Fibroblast of skin of left quadriceps (primary cell): ENCODE measurements around the gene BBX.
"Not testable (repeated sequence)": the region's sequence is repeated elsewhere in the genome, so short reads cannot be mapped to it uniquely, and the experiment has no call there.

Experiments used
- DNase-seq, 2 experiments: peaks; one replicate each; pipeline ENCODE4 v3.0.0-alpha.2; 2013; ENCODE audit warnings: low read depth in 2 of 2

Gene BBX

DNA sequence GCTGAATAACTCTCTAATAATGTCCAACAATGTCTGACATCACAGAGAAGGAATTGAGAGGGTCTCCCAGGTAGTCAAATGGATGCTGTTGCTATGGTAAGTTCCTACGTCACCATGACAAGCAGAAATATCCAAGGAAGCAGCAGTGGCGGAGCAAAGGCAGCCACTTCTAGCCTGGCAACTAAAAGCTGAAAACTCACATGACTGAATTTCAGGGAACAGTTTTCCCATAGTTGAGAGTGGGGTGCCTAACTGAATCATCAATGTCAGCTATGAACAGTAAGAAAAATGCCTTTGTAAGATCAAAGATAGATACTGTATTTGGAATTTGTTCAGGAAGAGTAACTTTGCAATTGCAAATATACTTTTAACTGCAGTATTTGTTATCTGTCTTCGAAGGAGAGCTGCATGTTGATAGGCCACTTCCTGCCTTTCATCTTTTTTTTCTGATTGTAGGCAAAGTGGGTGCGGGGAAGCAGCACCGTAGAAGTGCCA lies 161.7 kb downstream of the BBX start:
- DNase-seq, result no peak

DNA sequence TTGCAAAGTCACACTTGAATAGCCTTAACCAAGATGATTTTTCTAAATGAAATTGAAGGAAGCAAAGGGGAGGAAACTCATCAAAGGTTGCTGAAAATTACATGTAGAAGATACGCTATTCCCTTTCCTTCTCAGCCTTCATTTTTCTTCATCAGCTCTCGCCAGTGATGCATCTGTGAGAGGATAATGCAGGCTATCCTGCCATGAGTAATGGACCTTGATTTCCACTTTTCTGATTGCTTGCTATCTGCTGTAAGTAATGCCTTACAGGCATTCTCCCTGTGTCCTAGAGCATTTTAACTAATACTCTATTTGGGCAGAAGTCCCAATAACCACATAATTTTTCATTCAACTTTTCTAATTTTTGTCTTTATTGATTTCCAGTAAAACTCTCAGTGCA lies 162.6 kb downstream of the BBX start:
- no peak for DNase-seq

DNA sequence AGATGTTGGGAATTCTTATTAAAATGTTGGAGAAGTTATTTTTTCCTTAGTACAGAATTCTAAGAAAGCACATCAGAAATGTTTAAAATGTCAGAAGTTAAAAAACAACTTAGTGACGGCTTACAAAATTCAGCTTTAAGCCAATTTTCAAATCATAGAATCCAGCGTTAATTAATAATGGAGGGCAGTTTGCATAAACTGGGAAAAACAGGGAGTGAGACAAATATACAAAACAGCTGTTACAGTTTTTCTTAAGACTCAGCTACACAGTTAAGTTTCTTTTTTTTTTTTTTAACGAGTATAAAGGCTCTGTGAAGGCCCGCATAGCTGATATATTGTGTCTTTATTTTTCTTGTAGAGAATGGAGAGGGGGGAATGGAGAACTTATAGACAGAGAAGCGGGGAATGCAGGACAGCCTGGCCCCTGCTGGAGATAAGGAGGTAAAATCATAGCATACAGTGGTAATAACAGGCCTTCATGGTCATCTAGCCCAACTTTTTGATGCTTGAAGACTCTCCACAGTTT lies 164.4 kb downstream of the BBX start:
- DNase-seq, result no peak

DNA sequence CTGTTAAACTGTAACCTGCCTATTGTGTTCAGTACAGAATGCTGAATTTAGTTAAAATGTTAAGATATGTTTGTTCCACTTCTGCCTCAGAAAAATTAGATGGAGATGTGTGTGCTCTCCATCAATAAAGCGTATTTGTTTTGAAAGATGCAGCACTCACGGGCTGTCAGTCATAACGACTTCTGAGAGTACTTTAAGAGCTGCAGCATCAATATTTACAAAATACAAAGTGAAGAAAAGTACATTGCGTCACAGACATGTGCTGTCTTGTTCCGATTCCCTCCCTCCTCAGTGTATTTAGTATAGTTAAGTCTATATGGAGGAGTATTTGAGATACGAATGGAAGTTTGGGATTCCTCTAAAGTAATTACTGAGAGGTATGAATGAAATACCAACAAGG lies 166.6 kb downstream of the BBX start:
- DNase-seq, result no peak

DNA sequence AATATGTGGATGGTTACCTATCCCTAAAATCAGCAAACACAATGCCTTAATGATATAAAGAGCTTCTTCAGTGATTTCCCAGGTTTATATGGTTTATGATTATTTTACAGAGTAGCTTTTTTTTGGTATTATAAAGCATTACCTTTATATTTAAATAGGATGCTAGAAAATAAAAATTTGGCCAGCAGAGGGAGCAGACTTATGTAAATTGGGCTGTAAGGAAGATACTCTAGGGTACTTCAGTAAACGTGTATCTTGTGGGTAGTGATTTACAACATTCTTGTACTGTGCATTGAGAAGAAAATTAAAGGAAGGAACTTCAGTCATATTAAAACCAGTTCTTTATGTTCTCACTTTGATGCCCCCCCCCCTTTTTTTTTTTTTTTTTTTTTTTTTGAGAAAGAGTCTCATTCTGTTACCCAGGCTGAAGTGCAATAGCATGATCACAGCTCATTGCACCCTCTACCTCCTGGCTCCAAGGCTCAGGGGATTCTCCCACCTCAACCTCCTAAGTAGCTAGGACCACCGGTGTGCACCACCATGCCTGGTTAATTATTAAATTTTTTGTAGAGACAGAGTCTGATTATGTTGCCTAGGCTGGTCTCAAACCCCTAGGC lies 167.9 kb downstream of the BBX start:
- DNase-seq, result peak in 1 of 2 experiments; percentile 34

DNA sequence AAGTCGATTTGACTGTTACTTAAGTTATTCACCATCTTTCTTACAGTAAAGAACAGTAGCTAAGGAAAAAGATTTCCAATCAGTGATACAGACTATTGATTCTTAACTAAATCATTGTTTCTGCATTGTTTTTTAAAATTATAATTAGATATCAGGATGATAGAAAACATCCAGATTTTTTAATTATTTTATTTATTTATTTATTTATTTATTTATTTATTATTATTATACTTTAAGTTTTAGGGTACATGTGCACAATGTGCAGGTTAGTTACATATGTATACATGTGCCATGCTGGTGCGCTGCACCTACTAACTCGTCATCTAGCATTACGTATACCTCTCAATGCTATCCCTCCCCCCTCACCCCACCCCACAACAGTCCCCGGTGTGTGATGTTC lies 169.2 kb downstream of the BBX start:
- DNase-seq, result not testable (repeated sequence)

DNA sequence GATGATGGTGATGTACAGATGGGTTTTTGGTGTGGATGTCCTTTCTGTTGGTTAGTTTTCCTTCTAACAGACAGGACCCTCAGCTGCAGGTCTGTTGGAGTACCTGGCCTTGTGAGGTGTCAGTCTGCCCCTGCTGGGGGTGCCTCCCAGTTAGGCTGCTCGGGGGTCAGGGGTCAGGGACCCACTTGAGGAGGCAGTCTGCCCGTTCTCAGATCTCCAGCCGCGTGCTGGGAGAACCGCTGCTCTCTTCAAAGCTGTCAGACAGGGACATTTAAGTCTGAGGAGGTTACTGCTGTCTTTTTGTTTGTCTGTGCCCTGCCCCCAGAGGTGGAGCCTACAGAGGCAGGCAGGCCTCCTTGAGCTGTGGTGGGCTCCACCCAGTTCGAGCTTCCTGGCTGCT lies 174.6 kb downstream of the BBX start:
- not testable (repeated sequence) for DNase-seq

DNA sequence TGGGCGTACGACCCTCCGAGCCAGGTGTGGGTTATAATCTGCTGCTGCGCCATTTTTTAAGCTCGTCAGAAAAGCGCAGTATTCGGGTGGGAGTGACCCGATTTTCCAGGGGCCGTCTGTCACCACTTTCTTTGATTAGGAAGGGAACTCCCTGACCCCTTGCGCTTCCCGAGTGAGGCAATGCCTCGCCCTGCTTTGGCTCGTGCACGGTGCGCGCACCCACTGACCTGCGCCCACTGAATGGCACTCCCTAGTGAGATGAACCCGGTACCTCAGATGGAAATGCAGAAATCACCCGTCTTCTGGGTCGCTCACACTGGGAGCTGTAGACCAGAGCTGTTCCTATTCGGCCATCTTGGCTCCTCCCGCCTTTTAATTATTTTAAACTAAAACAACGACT lies 175.1 kb downstream of the BBX start:
- not testable (repeated sequence) for DNase-seq

DNA sequence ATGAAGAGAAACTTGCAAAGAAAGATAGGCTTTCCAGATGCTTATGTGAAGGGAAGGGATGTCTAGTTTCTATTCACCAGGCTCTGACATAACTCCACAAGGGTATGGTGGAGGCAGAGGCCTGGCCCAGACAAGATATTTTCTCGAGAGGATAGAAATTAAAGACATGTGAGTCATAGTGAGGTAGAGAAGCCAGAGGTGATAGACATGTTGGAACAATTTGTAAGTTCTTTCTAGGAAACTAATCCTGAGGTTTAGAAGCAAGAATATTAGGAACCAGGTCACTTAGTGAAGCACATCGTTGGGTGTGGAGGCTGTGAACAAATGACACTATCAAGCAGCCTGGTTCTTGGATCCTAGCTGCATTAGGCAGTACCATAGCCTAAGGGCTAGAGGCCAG lies 176.9 kb downstream of the BBX start:
- no peak for DNase-seq

DNA sequence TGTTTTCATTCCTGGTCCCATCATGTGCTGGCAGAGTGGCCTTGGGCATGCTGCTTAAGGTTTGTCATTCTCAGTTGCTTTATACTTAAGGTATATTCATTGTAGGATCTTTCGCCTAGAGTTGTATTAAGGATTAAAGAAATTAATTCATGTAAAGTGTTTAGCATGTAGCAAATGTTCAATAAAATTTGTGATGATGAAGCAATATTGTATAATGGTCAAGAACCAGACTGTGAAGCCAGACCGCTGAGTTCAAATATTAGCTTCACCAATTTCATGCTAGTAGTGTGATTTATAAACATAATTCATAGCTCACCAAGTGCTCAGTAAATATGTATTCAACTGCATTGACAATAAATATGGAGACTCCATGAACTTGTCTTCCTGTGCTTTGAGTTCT lies 178.5 kb downstream of the BBX start:
- DNase-seq, result no peak

DNA sequence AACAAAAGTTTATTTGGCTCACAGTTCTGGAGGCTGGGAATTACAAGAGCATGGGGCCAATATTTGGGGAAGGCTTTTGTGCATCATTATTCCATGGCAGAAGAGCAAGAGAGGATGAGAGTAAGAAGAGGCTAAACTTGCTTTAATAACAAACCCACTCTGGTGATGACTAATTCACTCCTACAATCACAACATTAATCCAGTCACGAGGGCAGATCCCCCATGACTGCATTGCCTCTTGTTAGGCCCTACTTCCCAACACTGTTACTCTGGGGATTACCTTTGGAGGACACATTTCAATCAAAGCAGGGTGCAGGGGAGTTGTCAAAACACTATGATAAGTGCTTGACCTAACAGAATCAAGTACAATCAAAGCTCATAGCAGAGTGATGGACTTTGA lies 181.7 kb downstream of the BBX start:
- DNase-seq, result no peak

DNA sequence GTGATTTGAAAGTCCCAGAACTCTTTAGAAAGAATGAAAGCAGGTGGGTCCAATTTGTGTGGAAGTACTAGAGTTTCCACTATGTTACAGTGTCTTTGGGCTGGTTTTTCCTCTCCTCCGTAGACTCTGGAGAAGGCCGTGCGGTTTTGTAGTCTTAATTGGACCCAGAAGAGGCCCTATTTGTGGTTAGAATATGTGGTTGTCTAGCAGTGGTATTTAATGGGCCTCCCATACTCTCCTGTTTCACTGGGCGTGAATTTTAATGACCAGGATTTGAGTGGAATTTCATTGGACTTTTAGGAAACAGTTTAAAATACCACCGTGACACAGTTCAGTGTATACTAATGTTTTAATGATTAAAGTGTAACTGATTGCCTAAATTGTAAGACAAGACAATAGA lies 182.3 kb downstream of the BBX start:
- DNase-seq, result peak; percentile 77 to 80

DNA sequence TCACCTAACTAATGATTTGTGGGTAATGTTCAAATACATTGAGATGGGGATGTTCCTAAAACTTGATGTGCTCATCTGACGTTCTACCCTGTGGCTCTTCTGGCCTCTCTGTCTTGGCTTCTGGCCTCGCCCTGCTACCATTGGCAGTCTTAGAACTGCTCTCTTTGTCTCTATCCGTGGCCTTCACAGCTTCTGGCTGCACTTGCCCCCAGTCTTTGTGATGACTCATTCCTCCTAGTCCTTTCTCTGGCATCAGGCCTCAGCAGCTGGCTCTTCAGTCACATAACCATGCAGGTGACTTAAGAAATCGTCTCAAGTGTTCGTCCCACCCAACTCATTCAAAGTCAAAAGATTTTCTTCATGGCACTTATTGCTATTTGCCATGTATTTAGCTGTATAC lies 188.1 kb downstream of the BBX start:
- DNase-seq, result no peak

DNA sequence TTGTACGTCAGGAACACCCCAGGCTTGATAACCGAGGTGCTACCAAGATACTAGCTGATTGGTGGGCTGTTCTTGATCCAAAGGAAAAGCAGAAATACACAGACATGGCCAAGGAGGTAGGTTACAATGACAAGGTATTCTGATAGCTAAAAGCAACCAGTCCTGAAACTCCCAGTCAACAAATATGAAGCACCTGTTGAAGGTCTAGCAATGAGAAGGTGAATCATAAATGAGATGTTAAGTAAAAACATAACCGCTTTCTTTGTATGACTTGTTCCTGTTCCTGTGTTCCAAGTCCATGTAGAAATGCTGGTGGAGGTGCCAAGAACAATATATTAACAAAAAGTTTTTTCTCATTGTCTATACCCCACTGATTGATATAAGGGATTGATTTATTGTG lies 194.0 kb downstream of the BBX start:
- DNase-seq, result no peak

DNA sequence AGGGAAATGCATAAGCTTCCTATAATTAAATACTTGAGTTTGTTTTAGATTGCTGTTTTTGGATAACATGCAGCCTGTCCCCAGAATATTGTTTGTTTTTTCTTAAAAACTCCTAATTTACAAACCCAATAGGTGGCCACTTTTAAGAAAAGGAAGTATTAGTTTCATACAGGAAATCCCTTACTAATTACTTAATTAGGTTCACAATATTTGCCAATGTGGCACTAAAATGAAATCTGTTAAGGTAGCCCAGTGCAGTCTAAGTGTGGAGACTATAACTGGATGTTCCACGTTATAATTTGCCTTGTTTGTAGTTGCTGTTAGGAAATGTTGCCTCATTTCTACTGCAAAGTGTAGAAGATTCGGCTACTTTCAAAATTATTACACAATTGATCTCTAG lies 195.8 kb downstream of the BBX start:
- DNase-seq, result no peak

DNA sequence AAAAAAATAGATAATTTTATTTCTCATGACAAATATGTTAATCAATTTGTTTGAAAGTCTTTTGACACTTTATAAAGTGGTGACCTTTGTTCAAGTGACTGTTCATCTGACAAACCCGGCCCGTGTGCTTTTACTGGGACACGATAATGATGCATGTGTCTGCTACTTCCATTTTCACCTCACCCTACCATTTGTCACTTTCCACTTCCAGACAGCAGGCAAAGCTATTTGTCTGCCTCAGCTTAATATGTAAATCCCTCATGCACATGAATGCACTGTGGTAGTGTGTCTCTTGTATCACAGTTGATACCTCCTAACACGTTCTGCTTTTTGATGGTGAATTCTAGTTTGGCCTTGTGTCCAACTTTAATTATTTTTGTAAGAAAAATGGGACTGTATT lies 204.3 kb downstream of the BBX start:
- DNase-seq, result no peak

DNA sequence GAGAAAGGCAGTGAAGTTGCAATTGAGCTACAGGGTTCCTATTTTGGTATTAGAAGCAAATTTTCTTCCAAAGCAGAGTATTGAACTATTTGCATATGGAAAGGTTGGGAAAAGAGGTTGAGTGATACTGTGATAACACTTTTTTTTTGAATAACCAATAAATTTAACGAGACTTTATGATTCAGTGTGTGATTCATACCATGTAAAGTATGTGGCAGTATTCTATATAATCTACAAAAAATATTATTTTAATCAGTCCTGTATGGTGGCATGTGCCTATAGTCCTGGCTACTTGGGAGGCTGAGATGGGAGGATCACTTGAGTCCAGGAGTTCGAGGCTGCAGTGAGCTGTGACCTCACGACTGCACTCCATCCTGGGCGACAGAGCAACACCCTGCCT lies 206.9 kb downstream of the BBX start:
- DNase-seq, result no peak

DNA sequence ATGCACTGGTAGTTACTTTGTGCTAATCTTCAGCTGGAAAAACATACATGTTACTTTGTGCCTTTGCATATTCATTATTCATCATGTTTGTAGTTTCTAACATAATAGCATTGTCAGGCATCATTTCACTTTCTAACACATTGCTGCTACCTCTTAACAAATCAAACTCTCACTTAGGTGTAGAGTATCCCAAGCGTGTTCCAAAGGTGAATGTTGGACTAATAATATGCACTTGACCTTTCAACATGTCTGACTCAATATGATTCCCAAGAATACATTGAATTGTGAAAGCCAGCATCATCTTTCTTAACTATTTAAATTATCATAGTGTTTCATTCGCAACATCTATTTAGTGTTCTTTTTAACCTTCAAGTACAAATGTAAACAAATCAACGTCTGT lies 211.6 kb downstream of the BBX start:
- DNase-seq, result no peak

DNA sequence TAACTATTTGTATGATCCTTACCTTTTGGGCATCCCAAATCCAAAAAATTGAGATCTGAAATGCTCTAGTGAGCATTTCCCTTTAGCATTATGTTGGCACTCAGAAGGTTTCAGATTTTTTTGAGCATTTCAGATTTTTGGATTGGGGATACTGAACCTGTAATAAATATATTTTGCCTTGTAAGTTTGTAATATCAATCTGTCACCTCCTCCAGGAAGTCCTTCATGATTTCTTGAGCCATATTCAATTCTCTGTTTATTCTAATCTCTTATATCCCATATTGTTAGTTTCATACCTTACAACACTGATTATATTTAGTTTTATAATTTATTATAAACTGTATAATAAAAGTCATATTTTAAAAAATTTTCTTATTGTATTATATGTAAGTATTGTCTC lies 215.2 kb downstream of the BBX start:
- DNase-seq, result no peak

DNA sequence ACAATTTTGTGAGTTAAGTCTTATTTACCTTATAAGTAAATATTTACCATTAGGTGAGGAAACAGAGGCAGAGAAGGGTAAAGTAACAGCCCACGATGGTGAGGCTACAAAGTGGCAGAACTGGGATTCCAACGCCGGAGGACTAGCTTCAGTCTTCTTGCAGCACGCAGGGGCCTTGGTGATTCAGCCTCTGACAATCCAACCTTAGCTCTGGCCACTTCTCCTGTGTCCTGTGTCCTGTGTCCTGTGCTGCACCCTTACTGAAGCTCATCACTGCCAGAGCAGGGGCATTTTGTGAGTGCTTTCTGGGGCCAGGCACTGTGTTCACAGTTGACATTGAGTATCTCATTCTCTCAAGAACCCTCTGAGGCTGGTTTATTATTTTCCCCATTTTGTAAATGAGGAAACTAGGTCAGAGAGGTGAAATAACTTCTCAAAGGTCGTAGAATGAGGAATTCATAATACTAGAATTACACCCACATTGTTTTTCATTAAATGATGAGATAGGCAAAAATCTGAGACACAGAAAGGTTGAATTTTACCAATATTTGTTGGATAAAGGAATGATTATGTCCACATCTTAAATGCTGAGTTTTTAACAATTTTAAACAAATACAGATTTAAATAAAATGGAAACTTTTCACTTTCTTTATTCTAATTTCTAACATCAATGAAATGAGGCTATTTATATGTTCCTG lies 215.9 kb downstream of the BBX start:
- DNase-seq, result no peak

DNA sequence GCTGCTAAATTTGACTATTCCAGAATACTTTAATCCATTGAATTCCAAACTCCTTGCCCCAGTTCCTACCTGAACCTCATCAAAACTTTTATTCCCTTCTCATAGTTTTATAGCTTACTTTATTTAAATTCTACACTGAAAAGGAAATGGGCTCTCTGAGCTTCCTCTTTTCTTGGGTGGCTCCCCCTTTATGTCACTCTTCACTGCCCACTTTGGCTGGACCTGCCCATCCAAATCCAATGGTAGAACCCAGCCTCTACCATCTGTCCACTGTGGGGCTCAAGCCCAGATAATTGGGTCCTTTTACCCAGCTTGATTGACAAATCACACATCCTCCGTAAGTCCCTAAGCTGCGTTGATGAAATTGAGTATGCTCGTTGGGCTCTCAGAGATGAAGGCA lies 216.5 kb downstream of the BBX start:
- no peak for DNase-seq

DNA sequence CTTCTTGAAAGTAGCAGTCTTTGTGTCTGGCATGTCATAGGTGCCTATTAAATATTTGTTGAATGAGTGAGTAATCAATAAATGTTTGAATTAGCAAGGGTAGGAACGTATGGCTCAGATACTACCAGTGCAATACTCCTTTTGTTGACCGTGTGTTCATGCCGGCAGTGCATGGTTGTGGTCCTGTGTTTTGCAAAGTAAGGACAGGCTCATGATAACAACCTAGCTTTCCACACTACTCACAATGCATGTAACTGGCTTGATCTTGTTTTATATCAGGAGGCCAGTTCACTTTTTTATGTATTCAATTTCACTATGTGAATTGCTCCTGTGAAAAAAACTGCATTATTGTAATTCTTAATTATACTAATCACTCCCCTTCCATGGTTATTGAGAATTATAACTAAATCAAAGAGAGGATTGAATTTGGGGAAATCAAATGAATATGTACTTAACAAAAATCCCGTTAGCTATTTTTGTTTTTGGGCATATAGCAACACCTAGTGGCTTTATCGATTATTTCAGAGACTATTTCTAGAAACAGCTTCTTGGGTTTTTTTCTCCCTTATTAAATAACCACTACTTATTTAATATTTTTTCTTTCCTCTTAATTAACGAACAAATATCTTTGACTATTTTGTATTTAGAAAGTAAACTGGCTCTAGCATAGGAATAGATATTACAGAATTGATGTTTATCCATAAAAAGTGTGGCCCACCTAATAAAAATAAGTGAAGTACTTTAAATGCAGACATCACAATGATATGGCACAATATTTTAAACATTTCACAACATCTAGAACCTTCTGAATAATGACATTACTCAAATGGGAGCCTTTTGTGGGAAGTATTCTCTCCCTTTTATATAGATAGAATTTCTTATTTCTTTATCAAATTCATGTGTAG lies 218.5 kb downstream of the BBX start:
- DNase-seq, result no peak
